OCI-LY1 (cell line): Measurements from ENCODE around the gene KRR1.

Experiments
- H2AFZ ChIP-seq: fragments of 200-600 bp; sonication (generic), shearing (Covaris generic); 2 replicates; pipeline ENCODE4 v1.6.0; 2014; ENCODE audit warnings: antibody characterized with exemption, mild to moderate bottlenecking, low read length
- H3F3A ChIP-seq: fragments of 200-600 bp; sonication (generic), shearing (Covaris generic); 2 replicates; pipeline ENCODE4 v1.6.0; 2014; ENCODE audit warnings: mild to moderate bottlenecking, antibody characterized with exemption, low read length, moderate library complexity; ENCODE audit not compliant: insufficient read depth
- H3K27ac ChIP-seq: fragments of 200-600 bp; sonication (generic); 2 replicates; pipeline ENCODE4 v1.5.1; 2014; ENCODE audit warnings: low read length, mixed run types, mild to moderate bottlenecking, low read depth; ENCODE audit not compliant: poor library complexity, severe bottlenecking
- H3K27me3 ChIP-seq: fragments of 200-600 bp; sonication (generic); 2 replicates; pipeline ENCODE4 v1.6.0; 2014; ENCODE audit warnings: antibody characterized with exemption, mild to moderate bottlenecking, low read length, moderate library complexity; ENCODE audit not compliant: insufficient read depth
- H3K36me3 ChIP-seq: fragments of 200-600 bp; sonication (generic); 2 replicates; pipeline ENCODE4 v1.6.1; 2014; ENCODE audit warnings: mild to moderate bottlenecking, antibody characterized with exemption, low read length, moderate library complexity, mixed read lengths; ENCODE audit not compliant: insufficient read depth
- H3K4me1 ChIP-seq: fragments of 200-600 bp; sonication (generic); 2 replicates; pipeline ENCODE4 v1.5.1; 2014; ENCODE audit warnings: mild to moderate bottlenecking, low read length, moderate library complexity; ENCODE audit not compliant: insufficient read depth, severe bottlenecking
- H3K4me2 ChIP-seq: fragments of 200-600 bp; sonication (generic), shearing (Covaris generic); 2 replicates; pipeline ENCODE4 v1.6.1; 2014; ENCODE audit warnings: low read length
- H3K4me3 ChIP-seq: fragments of 200-600 bp; sonication (generic); 2 replicates; pipeline ENCODE4 v1.5.1; 2014; ENCODE audit warnings: low read length, low read depth, mild to moderate bottlenecking, mixed read lengths; ENCODE audit not compliant: poor library complexity, severe bottlenecking
- H3K79me2 ChIP-seq: fragments of 200-600 bp; shearing (Covaris generic); 2 replicates; pipeline ENCODE4 v1.6.1; 2016; ENCODE audit warnings: mixed run types, low read length, mixed read lengths; ENCODE audit not compliant: insufficient read depth
- H3K9ac ChIP-seq: fragments of 200-600 bp; sonication (generic), shearing (Covaris generic); 2 replicates; pipeline ENCODE4 v1.6.1; 2014; ENCODE audit warnings: mild to moderate bottlenecking, low read length, mixed read lengths
- H3K9me2 ChIP-seq: fragments of 200-600 bp; sonication (generic), shearing (Covaris generic); 2 replicates; pipeline ENCODE4 v1.6.1; 2014; ENCODE audit warnings: low read depth, mild to moderate bottlenecking, low read length, mixed read lengths
- H3K9me3 ChIP-seq: fragments of 200-600 bp; shearing (Covaris generic); 2 replicates; pipeline ENCODE4 v1.6.1; 2014; ENCODE audit warnings: low read length, mixed read lengths
- H4K20me1 ChIP-seq: fragments of 200-600 bp; sonication (generic), shearing (Covaris generic); 2 replicates; pipeline ENCODE4 v1.6.0; 2016; ENCODE audit warnings: mild to moderate bottlenecking, low read length; ENCODE audit not compliant: insufficient read depth
- CTCF ChIP-seq: fragments of 200-600 bp; sonication (generic), shearing (Covaris generic); IDR thresholded peaks from 2 replicates; pipeline ENCODE4 v1.5.1; 2017; ENCODE audit warnings: mild to moderate bottlenecking, antibody characterized with exemption, low read length, moderate library complexity, mixed read lengths
- EZH2 ChIP-seq: fragments of 200-600 bp; sonication (generic), shearing (Covaris generic); IDR thresholded peaks from 2 replicates; pipeline ENCODE4 v1.8.0; 2017; ENCODE audit warnings: borderline replicate concordance, mixed run types, mild to moderate bottlenecking, antibody characterized with exemption, low read length, moderate library complexity, mixed read lengths

The KRR1 gene

GRCh38 chr12:75509621-75510020 lies 1.8 kb downstream of the KRR1 start:
- Histone ChIP-seq H3K9me3 (no peaks in the 10 kb centered on the region), H3K4me3 (peak overlapping the region; percentile 86), H3K9me2 (no peaks in the 10 kb centered on the region), H3K36me3 (peaks cover 30% of the 10 kb centered on the region; the same call in 1 of the 2 replicates), H3K79me2 (peaks cover 42% of the 10 kb centered on the region), H2AFZ (no peak overlapping the region), H4K20me1 (no peaks in the 10 kb centered on the region), H3K4me2 (peak overlapping the region; percentile 84), H3K27ac (no peak overlapping the region), H3K9ac (no peak overlapping the region; the same call in 1 of the 2 replicates), H3K27me3 (no peaks in the 10 kb centered on the region), H3F3A (no peaks in the 10 kb centered on the region), H3K4me1 (peaks cover 24% of the 10 kb centered on the region)
- TF ChIP-seq CTCF (no peak), EZH2 (no peak)

- Histone ChIP-seq H3F3A (no peaks in the 10 kb centered on the region), H3K9ac (no peak overlapping the region), H3K36me3 (peaks cover 45% of the 10 kb centered on the region)
These were observed 3.2 kb downstream of the KRR1 start for GRCh38 chr12:75508159-75508558.

GRCh38 chr12:75507086-75507485 lies 4.3 kb downstream of the KRR1 start:
- Histone ChIP-seq H3K27ac (no peak overlapping the region), H3K9ac (no peak overlapping the region), H3F3A (no peaks in the 10 kb centered on the region), H3K4me3 (no peak overlapping the region), H3K4me2 (no peak overlapping the region), H2AFZ (no peak overlapping the region), H3K9me3 (no peaks in the 10 kb centered on the region), H3K27me3 (no peaks in the 10 kb centered on the region), H3K36me3 (peaks cover 56% of the 10 kb centered on the region), H3K4me1 (peaks cover 23% of the 10 kb centered on the region), H3K9me2 (no peaks in the 10 kb centered on the region), H3K79me2 (peaks cover 42% of the 10 kb centered on the region), H4K20me1 (no peaks in the 10 kb centered on the region)
- TF ChIP-seq EZH2 (no peak), CTCF (no peak)

More at GRCh38 chr12:75508159-75508558, 3.2 kb downstream of the KRR1 start:
- Histone ChIP-seq H3K9me3 (no peaks in the 10 kb centered on the region), H3K27me3 (no peaks in the 10 kb centered on the region), H3K4me1 (peaks cover 24% of the 10 kb centered on the region), H3K79me2 (peaks cover 42% of the 10 kb centered on the region), H3K4me3 (no peak overlapping the region), H4K20me1 (no peaks in the 10 kb centered on the region), H3K27ac (no peak overlapping the region), H3K4me2 (no peak overlapping the region), H3K9me2 (no peaks in the 10 kb centered on the region), H2AFZ (no peak overlapping the region)
- TF ChIP-seq CTCF (no peak), EZH2 (no peak)
